Measurements from ENCODE around the gene RRP7A. TPM values are rescaled to one million over a fixed set of nuclear protein-coding genes. Genes with fewer than 3 reads are reported as not detected.

The RRP7A gene
- total RNA-seq, 1 experiment from 2014 or later, result 101 TPM

DNA sequence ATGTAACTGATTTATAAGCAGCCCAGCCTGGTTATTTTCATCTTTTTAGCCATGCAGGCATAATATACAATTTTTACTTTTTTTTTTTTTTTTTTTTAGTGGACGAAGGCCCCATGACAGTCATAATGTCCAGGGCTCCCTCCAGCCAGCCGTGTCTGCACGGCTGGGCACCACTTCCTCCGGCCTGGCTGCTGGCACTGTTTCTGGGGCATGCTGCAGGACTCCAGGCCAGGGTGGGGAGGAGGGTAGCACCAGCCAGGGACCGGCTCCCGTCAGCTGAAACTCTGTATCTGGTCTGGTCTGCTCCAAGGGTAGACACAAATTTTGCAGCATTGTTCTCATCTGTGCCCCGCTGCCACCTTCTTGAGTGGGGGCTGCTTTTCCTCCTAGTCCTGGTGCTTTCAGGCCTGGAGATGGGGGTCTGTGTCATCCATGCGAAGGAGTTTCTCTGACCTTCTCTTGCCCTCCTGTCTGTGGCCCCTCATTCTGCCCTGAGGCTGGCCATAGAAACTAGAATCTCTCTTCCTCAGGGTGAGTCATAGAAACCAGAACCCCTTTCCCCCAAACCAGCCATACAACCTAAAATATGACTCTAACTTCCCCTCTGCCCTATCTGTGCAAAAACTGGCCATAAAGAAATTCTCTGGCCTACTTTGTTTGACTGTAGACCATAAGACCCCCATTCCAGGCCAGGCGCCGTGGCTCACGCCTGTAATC, 9.2 kb upstream of the RRP7A start:
- no peaks in the 10 kb centered on the region for H3K9me3 ChIP-seq (ENCODE audit: control insufficient read depth, low read depth, low read length)
- no peak overlapping the region for H3K18ac ChIP-seq (ENCODE audit: insufficient read length, low read depth, low read length)
- H4K5ac ChIP-seq (ENCODE audit: insufficient read length, low read depth, low read length), result no peak overlapping the region
- no peak overlapping the region for H3T11ph ChIP-seq (ENCODE audit: low read length)
- peaks cover 2% of the 10 kb centered on the region; the same call in 1 of the 2 replicates for H3K27me3 ChIP-seq (ENCODE audit: insufficient read depth, low read length)
- no peak overlapping the region for H3K9ac ChIP-seq (ENCODE audit: extremely low read depth, insufficient read length, low read length)
- no peak overlapping the region for H3K56ac ChIP-seq (ENCODE audit: insufficient read length, low read depth, low read length)
- H4K20me1 ChIP-seq (ENCODE audit: control insufficient read depth, insufficient read depth, insufficient read length), result no peaks in the 10 kb centered on the region
- Mint-ChIP-seq H3K4me1 (peaks cover 3 to 6% of the 10 kb centered on the region in 2 experiments), H3K27me3 (ENCODE audit: low read depth) (peaks cover 81% of the 10 kb centered on the region), H3K27ac (no peak overlapping the region), H3K4me3 (no peak overlapping the region), H3K36me3 (ENCODE audit: insufficient read depth in 1 of 3, low read depth in 3 of 3) (peaks cover 0 to 4% (median 2%) of the 10 kb centered on the region in 3 experiments; a peak in 1 of 7 replicates), H3K9me3 (peaks cover 0 to 5% of the 10 kb centered on the region in 2 experiments; a peak in 1 of 5 replicates)
- no peak overlapping the region for H2BK12ac ChIP-seq (ENCODE audit: insufficient read length, low read depth, low read length)
- H3K14ac ChIP-seq (ENCODE audit: insufficient read depth, low read length), result no peak overlapping the region
- no peak overlapping the region for H3K4me2 ChIP-seq (ENCODE audit: insufficient read depth, insufficient read length, low read length)
- no peaks in the 10 kb centered on the region for H3K23me2 ChIP-seq (ENCODE audit: insufficient read length, low read depth, low read length, poor library complexity, severe bottlenecking)
- no peak overlapping the region for H4K91ac ChIP-seq (ENCODE audit: insufficient read length, low read depth, low read length)
- no peak overlapping the region for H3K23ac ChIP-seq (ENCODE audit: insufficient read length, low read depth, low read length)
- no peak overlapping the region for H4K8ac ChIP-seq (replicated peaks; ENCODE audit: insufficient read length, low read depth, low read length)
- H3K4me1 ChIP-seq (ENCODE audit: insufficient read depth, low read length), result no peaks in the 10 kb centered on the region
- no peak overlapping the region for H2BK5ac ChIP-seq (ENCODE audit: insufficient read length, low read length)
- H2BK20ac ChIP-seq (ENCODE audit: low read depth, low read length, poor library complexity, severe bottlenecking), result no peak overlapping the region
- H3K27ac ChIP-seq (ENCODE audit: insufficient read length, low read depth, low read length), result no peak overlapping the region
- H3K79me2 ChIP-seq (ENCODE audit: insufficient read depth, low read length), result no peaks in the 10 kb centered on the region
- WGBS (ENCODE audit: extremely low coverage, insufficient read length, low lambda C conversion rate), result no CpG with 5 or more reads among the region's 11 CpGs
- TF ChIP-seq, protein P1, sequence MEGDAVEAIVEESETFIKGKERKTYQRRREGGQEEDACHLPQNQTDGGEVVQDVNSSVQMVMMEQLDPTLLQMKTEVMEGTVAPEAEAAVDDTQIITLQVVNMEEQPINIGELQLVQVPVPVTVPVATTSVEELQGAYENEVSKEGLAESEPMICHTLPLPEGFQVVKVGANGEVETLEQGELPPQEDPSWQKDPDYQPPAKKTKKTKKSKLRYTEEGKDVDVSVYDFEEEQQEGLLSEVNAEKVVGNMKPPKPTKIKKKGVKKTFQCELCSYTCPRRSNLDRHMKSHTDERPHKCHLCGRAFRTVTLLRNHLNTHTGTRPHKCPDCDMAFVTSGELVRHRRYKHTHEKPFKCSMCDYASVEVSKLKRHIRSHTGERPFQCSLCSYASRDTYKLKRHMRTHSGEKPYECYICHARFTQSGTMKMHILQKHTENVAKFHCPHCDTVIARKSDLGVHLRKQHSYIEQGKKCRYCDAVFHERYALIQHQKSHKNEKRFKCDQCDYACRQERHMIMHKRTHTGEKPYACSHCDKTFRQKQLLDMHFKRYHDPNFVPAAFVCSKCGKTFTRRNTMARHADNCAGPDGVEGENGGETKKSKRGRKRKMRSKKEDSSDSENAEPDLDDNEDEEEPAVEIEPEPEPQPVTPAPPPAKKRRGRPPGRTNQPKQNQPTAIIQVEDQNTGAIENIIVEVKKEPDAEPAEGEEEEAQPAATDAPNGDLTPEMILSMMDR (conservative IDR thresholded peaks at IDR 0.05), result no peak
- no peak overlapping the region for H2AK5ac ChIP-seq (ENCODE audit: insufficient read length, low read length)
- H2BK15ac ChIP-seq (ENCODE audit: low read depth, low read length), result no peak overlapping the region
- no peak overlapping the region for H3K4ac ChIP-seq (ENCODE audit: low read depth, low read length)
- no peak for DNase-seq
- H3K79me1 ChIP-seq (ENCODE audit: insufficient read depth, low read depth, low read length, poor library complexity, severe bottlenecking), result no peaks in the 10 kb centered on the region
- H2BK120ac ChIP-seq (ENCODE audit: low read depth, low read length, poor library complexity, severe bottlenecking), result no peak overlapping the region
- H2AFZ ChIP-seq (ENCODE audit: low read length), result no peak overlapping the region

Measured in H9 (cell line).